Left ventricle myocardium inferior (tissue), 1 donor: ENCODE data around the gene KCND2. TPM values are rescaled to one million over a fixed set of nuclear protein-coding genes. Genes with fewer than 3 reads are reported as not detected.

ENCODE experiments used
- DNase-seq: peaks from one replicate; pipeline ENCODE4 v3.0.0-alpha.2; 2020
- H3K27ac ChIP-seq: fragments of 200-600 bp; replicated peaks from 2 replicates; pipeline ENCODE4 v1.8.0; 2021
- H3K27me3 ChIP-seq: fragments of 200-600 bp; 2 replicates; pipeline ENCODE4 v1.8.0; 2021; ENCODE audit warnings: low read depth
- H3K36me3 ChIP-seq: fragments of 200-600 bp; 2 replicates; pipeline ENCODE4 v1.8.0; 2021
- H3K4me1 ChIP-seq: fragments of 200-600 bp; 2 replicates; pipeline ENCODE4 v1.8.0; 2021
- H3K4me3 ChIP-seq: fragments of 200-600 bp; 2 replicates; pipeline ENCODE4 v1.8.0; 2021; ENCODE audit warnings: mild to moderate bottlenecking, moderate library complexity
- H3K9me3 ChIP-seq: fragments of 200-600 bp; replicated peaks from 2 replicates; pipeline ENCODE4 v1.8.0; 2021
- intact Hi-C: fragments of 100-400 bp; cut with micrococcal nuclease; formaldehyde crosslinking; loops from one replicate; pipeline ENCODE4 v1.11.0; 2022
- total RNA-seq: library from RNA; stranded (reverse); fragmentation: NEBNext Ultra II Directional; extraction: Animal tissue kit (Norgen Biotek cat#: 25700); gene quantifications from one replicate; pipeline ENCODE4 v1.2.1, GENCODE V29; 2021
- TF ChIP-seq, protein P1 (sequence below): fragments of 200-600 bp; IDR thresholded peaks from 2 replicates; pipeline ENCODE4 v1.8.0; 2021; ENCODE audit warnings: antibody characterized with exemption, mild to moderate bottlenecking, borderline replicate concordance
- donor health status: DM: no; HTN: yes; CAD: no; lungs with severe emphysema.

Gene KCND2
- total RNA-seq, 1 donor from 2014 or later, result not detected

DNA sequence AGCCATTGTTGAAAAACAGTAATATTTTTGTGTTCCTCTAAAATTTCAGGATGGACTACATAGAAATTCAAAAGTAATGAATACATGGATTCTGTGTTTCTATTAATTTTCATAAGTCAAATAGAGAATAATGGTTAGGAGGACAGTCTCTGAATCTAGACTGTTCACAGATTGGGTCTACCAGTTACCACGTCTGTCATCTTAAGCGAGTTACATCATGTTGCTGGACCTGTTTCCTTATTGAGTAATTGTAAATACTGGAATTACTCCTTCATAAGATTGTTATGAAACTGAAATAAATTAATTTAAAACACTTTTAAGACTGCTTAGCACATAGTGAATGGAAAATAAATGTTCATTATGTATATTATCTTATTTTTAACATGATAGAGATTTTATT, 172.3 kb downstream of the KCND2 start:
- no peak overlapping the region for H3K27ac ChIP-seq
- H3K27me3 ChIP-seq, result no peaks in the 10 kb centered on the region
- TF ChIP-seq, protein P1, sequence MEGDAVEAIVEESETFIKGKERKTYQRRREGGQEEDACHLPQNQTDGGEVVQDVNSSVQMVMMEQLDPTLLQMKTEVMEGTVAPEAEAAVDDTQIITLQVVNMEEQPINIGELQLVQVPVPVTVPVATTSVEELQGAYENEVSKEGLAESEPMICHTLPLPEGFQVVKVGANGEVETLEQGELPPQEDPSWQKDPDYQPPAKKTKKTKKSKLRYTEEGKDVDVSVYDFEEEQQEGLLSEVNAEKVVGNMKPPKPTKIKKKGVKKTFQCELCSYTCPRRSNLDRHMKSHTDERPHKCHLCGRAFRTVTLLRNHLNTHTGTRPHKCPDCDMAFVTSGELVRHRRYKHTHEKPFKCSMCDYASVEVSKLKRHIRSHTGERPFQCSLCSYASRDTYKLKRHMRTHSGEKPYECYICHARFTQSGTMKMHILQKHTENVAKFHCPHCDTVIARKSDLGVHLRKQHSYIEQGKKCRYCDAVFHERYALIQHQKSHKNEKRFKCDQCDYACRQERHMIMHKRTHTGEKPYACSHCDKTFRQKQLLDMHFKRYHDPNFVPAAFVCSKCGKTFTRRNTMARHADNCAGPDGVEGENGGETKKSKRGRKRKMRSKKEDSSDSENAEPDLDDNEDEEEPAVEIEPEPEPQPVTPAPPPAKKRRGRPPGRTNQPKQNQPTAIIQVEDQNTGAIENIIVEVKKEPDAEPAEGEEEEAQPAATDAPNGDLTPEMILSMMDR, result no peak
- no peaks in the 10 kb centered on the region for H3K4me1 ChIP-seq
- no peaks in the 10 kb centered on the region for H3K36me3 ChIP-seq
- H3K4me3 ChIP-seq, result no peak overlapping the region
- intact Hi-C loops, result no loop called here
- DNase-seq, result no peak
- H3K9me3 ChIP-seq, result no peaks in the 10 kb centered on the region

DNA sequence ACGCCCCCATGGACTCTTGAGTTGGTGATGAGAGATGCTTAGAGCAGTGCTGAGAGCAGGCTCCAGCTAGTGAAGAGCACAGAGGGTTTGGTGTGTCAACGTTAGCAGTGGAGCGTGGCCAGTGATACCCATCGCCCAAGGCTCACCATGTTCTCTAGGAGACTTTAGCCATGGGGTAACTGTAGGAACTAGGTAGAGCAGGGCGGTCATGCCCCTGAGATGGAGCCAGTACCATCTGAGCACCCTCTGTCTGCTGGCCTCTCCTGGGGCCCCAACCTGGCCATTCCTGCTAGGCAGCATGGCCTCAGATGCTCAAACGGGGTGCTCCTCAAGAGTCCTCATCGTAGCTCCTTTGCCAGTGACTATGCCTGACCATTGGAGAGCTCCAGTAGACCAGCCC, 179.7 kb downstream of the KCND2 start:
- intact Hi-C loops, result no loop called here

DNA sequence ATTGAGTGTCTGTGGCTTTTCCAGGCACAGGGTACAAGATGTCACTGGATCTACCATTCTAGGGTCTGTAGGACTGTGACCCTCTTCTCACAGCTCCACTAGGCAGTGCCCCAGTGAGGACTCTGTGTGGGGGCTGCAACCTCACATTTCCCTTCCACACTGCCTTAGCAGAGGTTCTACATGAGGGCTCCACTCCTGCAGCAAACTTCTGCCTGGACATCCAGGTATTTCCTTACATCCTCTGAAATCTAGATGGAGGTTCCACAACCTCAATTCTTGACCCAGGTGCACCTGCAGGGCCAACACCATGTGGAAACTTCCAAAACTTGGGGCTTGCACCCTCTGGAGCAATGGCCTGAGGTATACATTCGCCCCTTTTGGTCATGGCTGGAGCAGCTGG, 183.7 kb downstream of the KCND2 start:
- no peaks in the 10 kb centered on the region for H3K36me3 ChIP-seq
- H3K4me3 ChIP-seq, result no peak overlapping the region
- intact Hi-C loops, result no loop called here
- H3K4me1 ChIP-seq, result no peaks in the 10 kb centered on the region
- TF ChIP-seq, protein P1, result no peak
- no peak for DNase-seq
- no peaks in the 10 kb centered on the region for H3K27me3 ChIP-seq
- H3K9me3 ChIP-seq, result peaks cover 32% of the 10 kb centered on the region
- no peak overlapping the region for H3K27ac ChIP-seq

More for the DNA sequence above, 179.7 kb downstream of the KCND2 start:
- no peak for DNase-seq
- no peak overlapping the region for H3K4me3 ChIP-seq
- H3K36me3 ChIP-seq, result no peaks in the 10 kb centered on the region
- H3K27me3 ChIP-seq, result no peaks in the 10 kb centered on the region
- no peak overlapping the region for H3K27ac ChIP-seq
- TF ChIP-seq, protein P1, result no peak
- peaks cover 30% of the 10 kb centered on the region for H3K9me3 ChIP-seq
- H3K4me1 ChIP-seq, result no peaks in the 10 kb centered on the region

DNA sequence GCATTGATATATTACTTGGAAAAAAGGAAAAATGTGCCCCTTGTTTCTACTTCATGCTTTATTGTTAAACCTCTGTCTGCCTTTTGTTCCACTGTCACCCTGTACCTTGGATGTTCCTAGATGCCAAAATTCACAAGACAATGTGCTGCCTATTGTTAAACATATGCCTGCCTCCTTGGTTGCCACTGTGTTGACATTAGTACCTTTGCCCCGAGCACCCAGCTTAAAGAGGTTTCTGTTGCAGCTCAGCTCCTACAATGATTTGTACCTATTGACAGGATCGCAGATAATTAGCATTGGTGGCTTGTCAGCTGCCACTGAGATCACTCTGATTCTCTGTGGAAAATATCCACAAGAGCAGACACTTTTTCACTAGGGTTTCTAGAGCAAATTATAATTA, 188.0 kb downstream of the KCND2 start:
- Histone ChIP-seq H3K36me3 (no peaks in the 10 kb centered on the region), H3K4me3 (no peak overlapping the region), H3K27me3 (no peaks in the 10 kb centered on the region), H3K27ac (no peak overlapping the region), H3K9me3 (peaks cover 19% of the 10 kb centered on the region), H3K4me1 (no peaks in the 10 kb centered on the region)
- TF ChIP-seq, protein P1, result no peak
- DNase-seq, result no peak
- intact Hi-C loops, result no loop called here

DNA sequence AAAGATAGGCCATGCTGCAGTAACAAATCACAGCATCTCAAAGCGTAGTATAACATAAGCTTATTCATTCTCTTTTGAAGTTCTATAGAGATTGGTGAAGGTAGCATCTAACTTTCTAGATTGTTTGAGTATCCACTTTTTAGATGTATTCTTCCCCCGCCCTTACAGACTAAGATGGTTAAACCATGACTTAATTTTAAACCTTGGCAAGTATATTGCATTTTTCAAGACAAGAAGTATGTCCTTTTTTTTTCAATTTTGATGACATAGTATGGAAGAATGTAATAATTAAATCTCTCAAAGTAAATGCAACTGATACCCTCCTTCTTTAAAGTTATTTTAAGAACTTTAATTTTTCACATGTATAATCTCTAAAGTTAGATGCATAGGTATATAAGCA, 190.0 kb downstream of the KCND2 start:
- intact Hi-C loops, result no loop called here

More for the DNA sequence above, 190.0 kb downstream of the KCND2 start:
- H3K36me3 ChIP-seq, result no peaks in the 10 kb centered on the region
- H3K27me3 ChIP-seq, result no peaks in the 10 kb centered on the region
- no peaks in the 10 kb centered on the region for H3K9me3 ChIP-seq
- no peak overlapping the region for H3K4me3 ChIP-seq
- TF ChIP-seq, protein P1, result no peak
- no peaks in the 10 kb centered on the region for H3K4me1 ChIP-seq
- H3K27ac ChIP-seq, result no peak overlapping the region
- no peak for DNase-seq
